IgD-negative memory B cell (primary cell): ENCODE results near the gene PTCD2. TPM values are rescaled to one million over a fixed set of nuclear protein-coding genes. Genes with fewer than 3 reads are reported as not detected.
"Not testable (repeated sequence)": the region's sequence is repeated elsewhere in the genome, so short reads cannot be mapped to it uniquely, and the experiment has no call there.

Source experiments
- H3K27ac Mint-ChIP-seq, 3 donors: one replicate each; pipeline ENCODE4 v1.8.0; 2020 to 2022; ENCODE audit warnings: mild to moderate bottlenecking in 3 of 3, mixed read lengths in 3 of 3, moderate library complexity in 1 of 3
- H3K27me3 Mint-ChIP-seq: one replicate; pipeline ENCODE4 v1.8.0; 2021; ENCODE audit warnings: mixed read lengths
- H3K36me3 Mint-ChIP-seq: one replicate; pipeline ENCODE4 v1.8.0; 2020; ENCODE audit warnings: mild to moderate bottlenecking, mixed read lengths
- H3K4me1 Mint-ChIP-seq, 3 donors: one replicate each; pipeline ENCODE4 v1.8.0; 2020 to 2022; ENCODE audit warnings: mixed read lengths in 3 of 3, mild to moderate bottlenecking in 1 of 3
- H3K4me3 Mint-ChIP-seq, 4 donors: one replicate each; pipeline ENCODE4 v1.8.0; 2020 to 2022; ENCODE audit warnings: mild to moderate bottlenecking in 4 of 4, mixed read lengths in 4 of 4, moderate library complexity in 3 of 4
- H3K9me3 Mint-ChIP-seq, 3 donors: one replicate each; pipeline ENCODE4 v1.8.0; 2020 to 2021; ENCODE audit warnings: mixed read lengths in 3 of 3, mild to moderate bottlenecking in 1 of 3
- polyA plus RNA-seq: library from polyadenylated mRNA; unstranded; fragments of 300-500 nt; fragmentation: Illumina TruSeq; gene quantifications from one replicate; pipeline ENCODE4 v1.2.3, GENCODE V29; 2021

The PTCD2 gene
- polyA plus RNA-seq, 1 donor from 2014 or later: 2.4 TPM

- Mint-ChIP-seq H3K4me3 (peak overlapping the region; percentile 92 to 97 (median 96)), H3K9me3 (no peaks in the 10 kb centered on the region), H3K27ac (peak overlapping the region; percentile 97 to 99 (median 99))
Measured at GRCh38 chr5:72307968-72308852, 12.0 kb upstream of the PTCD2 start.

GRCh38 chr5:72308853-72309191 is 11.4 kb upstream of the PTCD2 start:
- Mint-ChIP-seq H3K4me3 (peak overlapping the region in 2 of 4 donors; percentile 92 to 96), H3K27me3 (no peaks in the 10 kb centered on the region)

More at GRCh38 chr5:72307968-72308852, 12.0 kb upstream of the PTCD2 start:
- Mint-ChIP-seq H3K27me3 (no peaks in the 10 kb centered on the region), H3K4me1 (peaks cover 23 to 37% (median 28%) of the 10 kb centered on the region in 3 donors), H3K36me3 (no peaks in the 10 kb centered on the region)

GRCh38 chr5:72313141-72313540 is 7.0 kb upstream of the PTCD2 start:
- H3K4me1 Mint-ChIP-seq: peaks cover 20 to 21% (median 21%) of the 10 kb centered on the region in 3 donors
- no peaks in the 10 kb centered on the region for H3K27me3 Mint-ChIP-seq
- no peaks in the 10 kb centered on the region for H3K36me3 Mint-ChIP-seq
- H3K4me3 Mint-ChIP-seq: peak overlapping the region in 1 of 4 donors; percentile 32
- H3K9me3 Mint-ChIP-seq: no peaks in the 10 kb centered on the region
- no peak overlapping the region for H3K27ac Mint-ChIP-seq

More at GRCh38 chr5:72308853-72309191, 11.4 kb upstream of the PTCD2 start:
- H3K36me3 Mint-ChIP-seq: no peaks in the 10 kb centered on the region
- no peaks in the 10 kb centered on the region for H3K9me3 Mint-ChIP-seq
- peaks cover 25 to 33% (median 28%) of the 10 kb centered on the region in 3 donors for H3K4me1 Mint-ChIP-seq
- H3K27ac Mint-ChIP-seq: peak overlapping the region; percentile 97 to 99 (median 99)

- Mint-ChIP-seq H3K9me3 (no peaks in the 10 kb centered on the region), H3K4me3 (peak overlapping the region in 3 of 4 donors; percentile 17 to 43 (median 17)), H3K4me1 (peaks cover 21 to 24% (median 23%) of the 10 kb centered on the region in 3 donors), H3K36me3 (no peaks in the 10 kb centered on the region), H3K27ac (no peak overlapping the region), H3K27me3 (no peaks in the 10 kb centered on the region)
Measured at GRCh38 chr5:72314571-72315172, 5.5 kb upstream of the PTCD2 start.

- H3K36me3 Mint-ChIP-seq, H3K9me3 Mint-ChIP-seq, H3K27me3 Mint-ChIP-seq: not testable (repeated sequence)
- Mint-ChIP-seq H3K27ac (peak overlapping the region; percentile 94 to 98 (median 94)), H3K4me1 (peaks cover 25 to 37% (median 28%) of the 10 kb centered on the region in 3 donors), H3K4me3 (peak overlapping the region; percentile 97 to 100 (median 99))
Measured at GRCh38 chr5:72319435-72319975, 668 bp upstream of the PTCD2 start.

GRCh38 chr5:72324189-72324825 is 4.1 kb downstream of the PTCD2 start:
- peaks cover 6 to 16% (median 6%) of the 10 kb centered on the region in 3 donors for H3K4me1 Mint-ChIP-seq
- no peak overlapping the region for H3K27ac Mint-ChIP-seq
- H3K36me3 Mint-ChIP-seq: peaks cover 13% of the 10 kb centered on the region
- H3K4me3 Mint-ChIP-seq: peak overlapping the region in 2 of 4 donors; percentile 2 to 53
- no peaks in the 10 kb centered on the region for H3K9me3 Mint-ChIP-seq
- H3K27me3 Mint-ChIP-seq: no peaks in the 10 kb centered on the region

GRCh38 chr5:72325566-72326305 is 5.6 kb downstream of the PTCD2 start:
- Mint-ChIP-seq H3K27ac (peak overlapping the region in 1 of 3 donors; percentile 47), H3K4me3 (no peak overlapping the region), H3K36me3 (peaks cover 21% of the 10 kb centered on the region), H3K27me3 (no peaks in the 10 kb centered on the region), H3K9me3 (no peaks in the 10 kb centered on the region), H3K4me1 (peaks cover 2 to 6% (median 3%) of the 10 kb centered on the region in 3 donors)

GRCh38 chr5:72326306-72326649 is 6.1 kb downstream of the PTCD2 start:
- Mint-ChIP-seq H3K4me3 (no peak overlapping the region), H3K27ac (no peak overlapping the region), H3K36me3 (peaks cover 21% of the 10 kb centered on the region), H3K27me3 (no peaks in the 10 kb centered on the region), H3K4me1 (peaks cover 1 to 6% (median 2%) of the 10 kb centered on the region in 3 donors), H3K9me3 (no peaks in the 10 kb centered on the region)

- Mint-ChIP-seq H3K27me3 (no peaks in the 10 kb centered on the region), H3K9me3 (no peaks in the 10 kb centered on the region), H3K4me1 (peaks cover 0 to 3% (median 2%) of the 10 kb centered on the region in 3 donors), H3K27ac (no peak overlapping the region), H3K36me3 (peaks cover 22% of the 10 kb centered on the region), H3K4me3 (no peak overlapping the region)
Measured at GRCh38 chr5:72328172-72328571, 8.0 kb downstream of the PTCD2 start.

- Mint-ChIP-seq H3K27me3 (no peaks in the 10 kb centered on the region), H3K9me3 (no peaks in the 10 kb centered on the region), H3K36me3 (peaks cover 18% of the 10 kb centered on the region), H3K27ac (no peak overlapping the region), H3K4me3 (no peak overlapping the region), H3K4me1 (peaks cover 0 to 3% (median 0%) of the 10 kb centered on the region in 3 donors)
Measured at GRCh38 chr5:72330712-72331111, 10.5 kb downstream of the PTCD2 start.

GRCh38 chr5:72337159-72337558 is 17.0 kb downstream of the PTCD2 start:
- Mint-ChIP-seq H3K27me3 (no peaks in the 10 kb centered on the region), H3K4me3 (no peak overlapping the region), H3K9me3 (no peaks in the 10 kb centered on the region), H3K36me3 (peaks cover 9% of the 10 kb centered on the region), H3K4me1 (peaks cover 0 to under 1% (median 0%) of the 10 kb centered on the region in 3 donors), H3K27ac (no peak overlapping the region)

GRCh38 chr5:72338689-72339209 is 18.6 kb downstream of the PTCD2 start:
- peaks cover 0 to 2% (median 0%) of the 10 kb centered on the region in 3 donors for H3K4me1 Mint-ChIP-seq
- no peaks in the 10 kb centered on the region for H3K9me3 Mint-ChIP-seq
- no peak overlapping the region for H3K27ac Mint-ChIP-seq
- H3K4me3 Mint-ChIP-seq: no peak overlapping the region
- no peaks in the 10 kb centered on the region for H3K27me3 Mint-ChIP-seq
- peaks cover 17% of the 10 kb centered on the region for H3K36me3 Mint-ChIP-seq

- no peak overlapping the region for H3K27ac Mint-ChIP-seq
- H3K27me3 Mint-ChIP-seq: no peaks in the 10 kb centered on the region
- peaks cover 22% of the 10 kb centered on the region for H3K36me3 Mint-ChIP-seq
- H3K4me1 Mint-ChIP-seq: peaks cover 9 to 11% (median 10%) of the 10 kb centered on the region in 3 donors
- H3K9me3 Mint-ChIP-seq: no peaks in the 10 kb centered on the region
- H3K4me3 Mint-ChIP-seq: no peak overlapping the region
Measured at GRCh38 chr5:72346398-72346797, 26.2 kb downstream of the PTCD2 start.

GRCh38 chr5:72347801-72348308 is 27.7 kb downstream of the PTCD2 start:
- Mint-ChIP-seq H3K27ac (no peak overlapping the region), H3K4me3 (no peak overlapping the region), H3K27me3 (no peaks in the 10 kb centered on the region), H3K9me3 (no peaks in the 10 kb centered on the region), H3K4me1 (peaks cover 8 to 11% (median 9%) of the 10 kb centered on the region in 3 donors), H3K36me3 (peaks cover 19% of the 10 kb centered on the region)
